Measurements from ENCODE around the gene PPP6R3.
"Not testable (repeated sequence)": the region's sequence is repeated elsewhere in the genome, so short reads cannot be mapped to it uniquely, and the experiment has no call there.

PPP6R3 gene, protein sequence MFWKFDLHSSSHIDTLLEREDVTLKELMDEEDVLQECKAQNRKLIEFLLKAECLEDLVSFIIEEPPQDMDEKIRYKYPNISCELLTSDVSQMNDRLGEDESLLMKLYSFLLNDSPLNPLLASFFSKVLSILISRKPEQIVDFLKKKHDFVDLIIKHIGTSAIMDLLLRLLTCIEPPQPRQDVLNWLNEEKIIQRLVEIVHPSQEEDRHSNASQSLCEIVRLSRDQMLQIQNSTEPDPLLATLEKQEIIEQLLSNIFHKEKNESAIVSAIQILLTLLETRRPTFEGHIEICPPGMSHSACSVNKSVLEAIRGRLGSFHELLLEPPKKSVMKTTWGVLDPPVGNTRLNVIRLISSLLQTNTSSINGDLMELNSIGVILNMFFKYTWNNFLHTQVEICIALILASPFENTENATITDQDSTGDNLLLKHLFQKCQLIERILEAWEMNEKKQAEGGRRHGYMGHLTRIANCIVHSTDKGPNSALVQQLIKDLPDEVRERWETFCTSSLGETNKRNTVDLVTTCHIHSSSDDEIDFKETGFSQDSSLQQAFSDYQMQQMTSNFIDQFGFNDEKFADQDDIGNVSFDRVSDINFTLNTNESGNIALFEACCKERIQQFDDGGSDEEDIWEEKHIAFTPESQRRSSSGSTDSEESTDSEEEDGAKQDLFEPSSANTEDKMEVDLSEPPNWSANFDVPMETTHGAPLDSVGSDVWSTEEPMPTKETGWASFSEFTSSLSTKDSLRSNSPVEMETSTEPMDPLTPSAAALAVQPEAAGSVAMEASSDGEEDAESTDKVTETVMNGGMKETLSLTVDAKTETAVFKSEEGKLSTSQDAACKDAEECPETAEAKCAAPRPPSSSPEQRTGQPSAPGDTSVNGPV

GRCh38 chr11:68460741-68461574 lies at the start of gene PPP6R3:
TSS of gene PPP6R3 (plus strand) at chr11:68460752. CDS start at chr11:68537665, 76,913 bp downstream.
- DNase-seq = no peak

DNA sequence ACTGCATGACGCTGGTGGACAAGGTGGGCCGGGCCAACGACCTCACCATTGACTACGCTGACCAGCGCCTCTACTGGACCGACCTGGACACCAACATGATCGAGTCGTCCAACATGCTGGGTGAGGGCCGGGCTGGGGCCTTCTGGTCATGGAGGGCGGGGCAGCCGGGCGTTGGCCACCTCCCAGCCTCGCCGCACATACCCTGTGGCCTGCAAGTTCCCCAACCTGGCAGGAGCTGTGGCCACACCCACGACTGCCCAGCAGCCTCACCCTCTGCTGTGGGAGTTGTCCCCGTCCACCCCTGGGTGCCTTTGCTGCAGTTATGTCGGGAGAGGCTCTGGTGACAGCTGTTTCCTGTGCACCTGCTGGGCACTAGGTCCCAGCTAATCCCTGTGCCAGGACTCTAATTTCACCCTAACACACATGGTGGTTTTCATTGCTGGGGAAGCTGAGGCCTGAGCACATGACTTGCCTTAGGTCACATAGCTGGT lies 49.0 kb upstream of the PPP6R3 start:
- no peak for DNase-seq

GRCh38 chr11:68412593-68413475 lies 47.7 kb upstream of the PPP6R3 start:
- no peak for DNase-seq

GRCh38 chr11:68413591-68413999 lies 47.0 kb upstream of the PPP6R3 start:
- no peak for DNase-seq

- no peak for DNase-seq
These were observed 45.9 kb upstream of the PPP6R3 start for GRCh38 chr11:68414496-68415221.

DNA sequence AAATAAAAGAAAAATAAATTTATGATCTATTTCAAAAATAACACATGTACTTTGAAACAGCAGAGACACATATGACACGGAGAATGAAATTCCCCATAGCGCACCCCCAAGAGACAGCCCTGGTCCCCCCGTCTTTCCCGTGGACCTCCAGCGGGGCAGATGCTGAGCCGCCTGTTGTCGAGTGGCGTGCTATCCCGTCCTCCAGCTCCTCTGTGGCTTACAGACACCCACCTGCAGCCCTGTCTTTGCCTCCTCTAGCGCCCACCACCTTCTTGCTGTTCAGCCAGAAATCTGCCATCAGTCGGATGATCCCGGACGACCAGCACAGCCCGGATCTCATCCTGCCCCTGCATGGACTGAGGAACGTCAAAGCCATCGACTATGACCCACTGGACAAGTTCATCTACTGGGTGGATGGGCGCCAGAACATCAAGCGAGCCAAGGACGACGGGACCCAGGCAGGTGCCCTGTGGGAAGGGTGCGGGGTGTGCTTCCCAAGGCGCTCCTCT lies 44.4 kb upstream of the PPP6R3 start:
- no peak for DNase-seq

GRCh38 chr11:68418648-68419047 lies 41.9 kb upstream of the PPP6R3 start:
- DNase-seq = no peak

- DNase-seq = no peak
These were observed 40.4 kb upstream of the PPP6R3 start for GRCh38 chr11:68420171-68420570.

- no peak for DNase-seq
These were observed 37.1 kb upstream of the PPP6R3 start for GRCh38 chr11:68423481-68423880.

GRCh38 chr11:68424101-68424632 lies 36.4 kb upstream of the PPP6R3 start:
- no peak for DNase-seq

GRCh38 chr11:68424981-68425865 lies 35.3 kb upstream of the PPP6R3 start:
- no peak for DNase-seq

GRCh38 chr11:68425866-68426380 lies 34.6 kb upstream of the PPP6R3 start:
- DNase-seq = no peak

DNA sequence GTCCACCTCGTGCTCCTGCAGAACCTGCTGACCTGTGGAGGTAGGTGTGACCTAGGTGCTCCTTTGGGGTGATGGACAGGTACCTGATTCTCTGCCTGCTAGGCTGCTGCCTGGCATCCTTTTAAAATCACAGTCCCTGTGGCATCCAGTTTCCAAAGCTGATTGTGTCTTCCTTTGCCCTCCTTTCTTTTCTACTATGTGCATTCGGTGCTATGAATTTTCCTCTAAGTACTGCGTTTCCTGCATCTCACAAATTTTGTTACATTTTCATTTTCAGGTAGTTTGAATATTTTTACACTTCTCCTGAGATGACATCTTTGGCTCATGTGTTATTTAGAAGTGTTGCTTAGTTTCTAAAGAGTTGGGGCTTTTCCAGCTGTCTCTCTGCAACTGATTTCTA lies 30.9 kb upstream of the PPP6R3 start:
- DNase-seq = no peak

DNA sequence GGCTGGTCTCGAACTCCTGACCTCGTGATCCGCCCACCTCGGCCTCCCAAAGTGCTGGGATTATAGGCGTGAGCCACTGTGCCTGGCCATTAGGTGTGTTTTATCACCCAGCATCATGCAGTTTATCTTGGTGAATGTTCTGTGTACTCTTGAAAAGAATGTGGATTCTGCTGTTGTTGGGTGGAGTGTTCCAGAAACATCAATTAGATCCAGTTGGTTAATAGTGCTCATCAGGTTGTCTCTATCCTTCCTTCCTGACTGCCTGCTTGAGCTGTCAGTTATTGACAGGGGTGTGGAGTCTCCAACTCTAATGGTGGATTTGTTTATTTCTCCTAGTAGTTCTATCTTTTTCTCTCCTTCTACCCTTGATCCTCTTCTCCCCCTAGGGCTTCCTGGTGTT lies 30.2 kb upstream of the PPP6R3 start:
- DNase-seq = no peak

- no peak for DNase-seq
These were observed 29.8 kb upstream of the PPP6R3 start for GRCh38 chr11:68430801-68431200.

DNA sequence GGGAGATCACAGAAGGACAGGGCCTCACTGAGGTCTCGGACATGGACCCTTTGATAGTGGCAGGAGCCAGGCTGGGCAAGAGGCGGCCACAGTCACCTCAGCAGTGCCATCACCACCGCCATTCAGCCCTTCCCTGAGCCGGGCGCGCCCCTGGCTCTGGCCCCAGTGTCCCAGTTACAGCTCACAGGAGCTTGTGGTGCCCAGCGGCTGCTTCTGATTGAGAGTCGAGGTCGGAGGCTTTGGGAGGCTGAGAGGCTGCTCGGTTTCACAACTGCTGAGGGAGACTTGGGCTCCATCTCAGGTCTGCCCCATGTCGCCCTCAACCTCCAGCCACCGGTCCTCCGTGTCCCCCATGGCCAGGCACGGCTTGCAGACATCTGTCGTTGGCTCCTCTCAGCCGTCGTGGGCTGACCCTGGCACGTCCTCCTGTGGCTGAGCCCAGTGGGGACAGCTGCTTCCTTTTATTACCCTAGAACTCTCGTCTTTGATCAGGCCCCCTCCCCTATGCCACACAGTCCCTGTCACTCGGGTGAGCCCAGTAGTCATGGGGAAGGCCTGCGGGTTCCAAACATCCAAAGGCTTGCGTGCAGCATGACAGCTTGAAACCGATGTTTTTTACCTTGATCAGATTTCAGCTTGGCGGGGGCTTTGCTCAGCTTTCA lies 28.4 kb upstream of the PPP6R3 start:
- DNase-seq = no peak

GRCh38 chr11:68432874-68433273 lies 27.7 kb upstream of the PPP6R3 start:
- DNase-seq = no peak

DNA sequence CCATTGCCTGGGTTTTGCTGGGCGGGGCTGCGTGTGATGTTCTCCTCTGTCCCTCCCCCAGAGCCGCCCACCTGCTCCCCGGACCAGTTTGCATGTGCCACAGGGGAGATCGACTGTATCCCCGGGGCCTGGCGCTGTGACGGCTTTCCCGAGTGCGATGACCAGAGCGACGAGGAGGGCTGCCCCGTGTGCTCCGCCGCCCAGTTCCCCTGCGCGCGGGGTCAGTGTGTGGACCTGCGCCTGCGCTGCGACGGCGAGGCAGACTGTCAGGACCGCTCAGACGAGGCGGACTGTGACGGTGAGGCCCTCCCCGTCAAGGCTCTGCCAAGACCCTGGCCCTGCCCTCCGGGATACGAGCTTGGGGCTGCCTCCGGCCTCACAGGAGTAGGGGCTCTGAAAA lies 27.0 kb upstream of the PPP6R3 start:
- no peak for DNase-seq

GRCh38 chr11:68434159-68434558 lies 26.4 kb upstream of the PPP6R3 start:
- DNase-seq = not testable (repeated sequence)
